K562 (cell line): ENCODE results near the gene FRMD5. TPM values are rescaled to one million over a fixed set of nuclear protein-coding genes. Genes with fewer than 3 reads are reported as not detected.

ENCODE experiments used
- CBFB ChIP-seq: sonication (generic); formaldehyde crosslinking; IDR thresholded peaks from 2 replicates; pipeline ENCODE4 v1.4.0; 2020; ENCODE audit warnings: mild to moderate bottlenecking, missing genetic modification reagents
- HINFP ChIP-seq: fragments of 450-650 bp; conservative IDR thresholded peaks from 2 replicates; pipeline ENCODE4 v1.6.1; 2016; ENCODE audit warnings: missing genetic modification characterization, low read depth, mild to moderate bottlenecking, control low read depth, missing compliant biosample characterization
- MAFG ChIP-seq: fragments of 450-650 bp; conservative IDR thresholded peaks from 2 replicates; pipeline ENCODE4 v1.6.1; 2016; ENCODE audit warnings: missing genetic modification characterization, missing compliant biosample characterization
- MCM5 ChIP-seq: fragments of 450-650 bp; IDR thresholded peaks from 2 replicates; pipeline ENCODE4 v1.6.1; 2016; ENCODE audit warnings: low read depth
- OTX1 ChIP-seq: fragments of 450-650 bp; formaldehyde crosslinking; IDR thresholded peaks from 2 replicates; pipeline ENCODE4 v1.4.0; 2022; ENCODE audit warnings: mild to moderate bottlenecking
- REST ChIP-seq, 2 experiments: fragments of 450-650 bp; formaldehyde crosslinking in 1 of 2; IDR thresholded peaks; 2 replicates each; pipeline versions ENCODE4 v1.4.0 to v1.6.1; 2014 to 2020; ENCODE audit warnings: mild to moderate bottlenecking in 2 of 2, borderline replicate concordance in 1 of 2, low read depth in 1 of 2
- TBP ChIP-seq: optimal IDR thresholded peaks from 2 replicates; pipeline ENCODE3; 2011; ENCODE audit warnings: low read depth, low read length, improper control_type of control experiment
- WHSC1 ChIP-seq: IDR thresholded peaks from one replicate; pipeline ENCODE4 v1.6.1; 2012; ENCODE audit warnings: low read length, control low read depth, inconsistent platforms
- ZBTB33 ChIP-seq: sonication (generic); formaldehyde crosslinking; IDR thresholded peaks from 2 replicates; pipeline ENCODE4 v1.8.1; 2023; ENCODE audit warnings: mild to moderate bottlenecking, missing genetic modification reagents
- ZC3H4 ChIP-seq: sonication (generic); formaldehyde crosslinking; IDR thresholded peaks from 2 replicates; pipeline ENCODE4 v1.9.0; 2021; ENCODE audit warnings: missing genetic modification reagents, borderline replicate concordance
- ZNF277 ChIP-seq: fragments of 250-450 bp; sonication (Bioruptor Pico); IDR thresholded peaks from 2 replicates; pipeline ENCODE4 v1.8.0; 2022; ENCODE audit warnings: inconsistent platforms, mild to moderate bottlenecking, moderate library complexity, borderline replicate concordance
- ZNF644 ChIP-seq: fragments of 200-800 bp; sonication (Bioruptor generic); IDR thresholded peaks from 2 replicates; pipeline ENCODE4 v1.6.1; 2016; ENCODE audit warnings: low read depth, missing genetic modification characterization, missing compliant biosample characterization
- polyA plus RNA-seq, 8 experiments: library from polyadenylated mRNA; depleted of rRNA in 4 of 8; stranded (reverse) in 5 of 8; unstranded in 3 of 8; fragments of >200 nt; fragmentation: Nextera tagmentation in 2 of 8; fragmentation: Illumina TruSeq in 1 of 8; extraction: Ambion mirVana in 2 of 8; extraction: Trizol in 1 of 8; gene quantifications; 2 replicates each; pipeline versions ENCODE4 v1.2.1 to v1.2.3, GENCODE V29; 2011 to 2014; ENCODE audit warnings: inconsistent platforms in 1 of 8, missing spikeins in 1 of 8
- total RNA-seq, 7 experiments: library from RNA; depleted of rRNA in 6 of 7; stranded (reverse); fragments of >200 nt in 6 of 7; fragmentation: Illumina TruSeq in 2 of 7; extraction: Trizol in 2 of 7; gene quantifications; 2 replicates each; pipeline versions ENCODE4 v1.2.1 to v1.2.3, GENCODE V29; 2011 to 2021; ENCODE audit warnings: low replicate concordance in 1 of 7

Gene FRMD5
- total and polyA plus RNA-seq, 9 of the 15 experiments (the other 6 are each of a cell fraction or from before 2014, with no cell fraction given) = 0.13 to 0.38 TPM; not detected in 7

GRCh38 chr15:43824302-43825246, 370.5 kb downstream of the FRMD5 start, which contains the start of gene MFAP1 (continued):
- TF ChIP-seq REST (IDR thresholded peaks at IDR 0.05; ENCODE audit: borderline replicate concordance) (no peak), REST (CRISPR knock-in tag; IDR thresholded peaks at IDR 0.05; ENCODE audit: low read depth) (no peak), ZNF277 (CRISPR knock-in tag) (no peak), CBFB (CRISPR knock-in tag) (no peak), TBP (peak; percentile 94), ZNF644 (tag) (no peak), HINFP (tag) (peak; percentile 75), OTX1 (no peak), ZBTB33 (CRISPR knock-in tag) (peak; percentile 51; the same call in 1 of the 2 replicates), ZC3H4 (CRISPR knock-in tag) (no peak), MCM5 (no peak), WHSC1 (no peak), MAFG (0 out of 2 replicates have a peak, but pooled peaks have one; percentile 4)
